ENCODE data around the gene PXYLP1. TPM values are rescaled to one million over a fixed set of nuclear protein-coding genes. Genes with fewer than 3 reads are reported as not detected.

Gene PXYLP1
- total RNA-seq, 2 donors from 2014 or later = 12.0 to 15.3 TPM

- no peak overlapping the region for H3K4me3 ChIP-seq
- WGBS = 90% methylated on average over 2 of the region's 2 CpGs
- H3K27me3 ChIP-seq (replicated peaks; ENCODE audit: insufficient read depth) = no peaks in the 10 kb centered on the region
- H3K36me3 ChIP-seq = no peaks in the 10 kb centered on the region
- no peak for DNase-seq (ENCODE audit: low spot score)
- no peak overlapping the region for H3K27ac ChIP-seq
- intact Hi-C loops (cut with DNase I) = no loop called here
- no peaks in the 10 kb centered on the region for H3K9me3 ChIP-seq
- no peaks in the 10 kb centered on the region for H3K4me1 ChIP-seq (replicated peaks)
- TF ChIP-seq POLR2A (IDR thresholded peaks at IDR 0.05) (no peak), POLR2AphosphoS5 (IDR thresholded peaks at IDR 0.05) (no peak)
- TF ChIP-seq, protein P1, sequence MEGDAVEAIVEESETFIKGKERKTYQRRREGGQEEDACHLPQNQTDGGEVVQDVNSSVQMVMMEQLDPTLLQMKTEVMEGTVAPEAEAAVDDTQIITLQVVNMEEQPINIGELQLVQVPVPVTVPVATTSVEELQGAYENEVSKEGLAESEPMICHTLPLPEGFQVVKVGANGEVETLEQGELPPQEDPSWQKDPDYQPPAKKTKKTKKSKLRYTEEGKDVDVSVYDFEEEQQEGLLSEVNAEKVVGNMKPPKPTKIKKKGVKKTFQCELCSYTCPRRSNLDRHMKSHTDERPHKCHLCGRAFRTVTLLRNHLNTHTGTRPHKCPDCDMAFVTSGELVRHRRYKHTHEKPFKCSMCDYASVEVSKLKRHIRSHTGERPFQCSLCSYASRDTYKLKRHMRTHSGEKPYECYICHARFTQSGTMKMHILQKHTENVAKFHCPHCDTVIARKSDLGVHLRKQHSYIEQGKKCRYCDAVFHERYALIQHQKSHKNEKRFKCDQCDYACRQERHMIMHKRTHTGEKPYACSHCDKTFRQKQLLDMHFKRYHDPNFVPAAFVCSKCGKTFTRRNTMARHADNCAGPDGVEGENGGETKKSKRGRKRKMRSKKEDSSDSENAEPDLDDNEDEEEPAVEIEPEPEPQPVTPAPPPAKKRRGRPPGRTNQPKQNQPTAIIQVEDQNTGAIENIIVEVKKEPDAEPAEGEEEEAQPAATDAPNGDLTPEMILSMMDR (IDR thresholded peaks at IDR 0.05) = no peak
Observed at GRCh38 chr3:141246958-141247301, 15.3 kb downstream of the PXYLP1 start.

GRCh38 chr3:141248064-141248463, 16.4 kb downstream of the PXYLP1 start:
- no peak for DNase-seq (ENCODE audit: low spot score)
- intact Hi-C loops (cut with DNase I) = no loop called here
- Histone ChIP-seq H3K27me3 (replicated peaks; ENCODE audit: insufficient read depth) (no peaks in the 10 kb centered on the region), H3K36me3 (no peaks in the 10 kb centered on the region), H3K27ac (no peak overlapping the region), H3K4me3 (no peak overlapping the region), H3K9me3 (no peaks in the 10 kb centered on the region), H3K4me1 (replicated peaks) (no peaks in the 10 kb centered on the region)
- WGBS = 89% methylated on average over 5 of the region's 5 CpGs
- no peak for TF ChIP-seq POLR2AphosphoS5 (IDR thresholded peaks at IDR 0.05)
- TF ChIP-seq, protein P1 (IDR thresholded peaks at IDR 0.05) = no peak
- no peak for TF ChIP-seq POLR2A (IDR thresholded peaks at IDR 0.05)

DNA sequence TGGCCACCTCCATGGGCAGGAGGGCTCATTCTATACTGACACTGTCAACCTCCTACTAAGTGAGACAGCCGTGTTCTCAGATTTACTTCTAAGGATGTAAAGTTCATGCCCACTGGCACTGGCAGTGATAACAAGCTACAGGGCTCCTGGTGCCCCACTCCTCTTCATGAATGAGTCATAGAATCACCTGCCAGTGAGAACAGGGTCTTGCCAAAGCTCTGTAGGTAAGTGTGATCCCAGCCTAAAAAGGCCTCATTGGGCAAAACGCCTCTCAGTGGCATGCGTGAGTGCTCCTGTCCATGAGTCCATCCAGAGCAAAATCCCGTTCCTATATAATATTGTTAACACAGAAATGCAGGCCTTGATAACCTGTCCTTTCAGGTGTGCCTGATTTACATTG, 17.4 kb downstream of the PXYLP1 start:
- H3K27ac ChIP-seq = no peak overlapping the region
- DNase-seq (ENCODE audit: low spot score) = no peak
- TF ChIP-seq POLR2AphosphoS5 (IDR thresholded peaks at IDR 0.05) = no peak
- H3K27me3 ChIP-seq (replicated peaks; ENCODE audit: insufficient read depth) = no peaks in the 10 kb centered on the region
- intact Hi-C loops (cut with DNase I) = no loop called here
- H3K9me3 ChIP-seq = no peaks in the 10 kb centered on the region
- no peak overlapping the region for H3K4me3 ChIP-seq
- H3K36me3 ChIP-seq = no peaks in the 10 kb centered on the region
- WGBS = 51% methylated on average over 4 of the region's 4 CpGs
- H3K4me1 ChIP-seq (replicated peaks) = no peaks in the 10 kb centered on the region

DNA sequence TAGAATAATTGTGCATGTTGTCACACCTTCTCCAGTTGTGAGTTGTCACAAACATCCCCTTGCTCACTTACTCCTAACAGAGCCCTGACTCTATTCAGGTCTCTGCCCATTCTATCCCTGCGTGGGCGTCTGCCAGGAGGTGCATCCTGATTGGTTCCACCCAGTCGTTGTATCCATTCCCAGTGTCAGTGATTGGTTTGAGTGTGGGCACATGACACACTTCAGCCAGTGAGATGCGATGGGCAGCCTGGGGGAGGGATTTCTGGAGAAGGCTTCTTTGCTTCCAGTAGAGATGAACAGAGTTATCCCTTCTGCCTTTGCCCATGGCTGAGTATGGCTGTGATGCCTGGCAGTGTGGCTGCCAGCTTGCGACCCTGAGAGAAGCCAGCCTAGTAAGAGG, 18.7 kb downstream of the PXYLP1 start:
- Histone ChIP-seq H3K9me3 (no peaks in the 10 kb centered on the region), H3K27ac (no peak overlapping the region), H3K27me3 (replicated peaks; ENCODE audit: insufficient read depth) (no peaks in the 10 kb centered on the region), H3K36me3 (no peaks in the 10 kb centered on the region), H3K4me1 (replicated peaks) (no peaks in the 10 kb centered on the region), H3K4me3 (no peak overlapping the region)
- TF ChIP-seq POLR2AphosphoS5 (IDR thresholded peaks at IDR 0.05) (no peak), POLR2A (IDR thresholded peaks at IDR 0.05) (no peak)
- TF ChIP-seq, protein P1 (IDR thresholded peaks at IDR 0.05) = no peak
- intact Hi-C loops (cut with DNase I) = no loop called here
- DNase-seq (ENCODE audit: low spot score) = no peak
- WGBS = 89% methylated on average over 5 of the region's 5 CpGs

DNA sequence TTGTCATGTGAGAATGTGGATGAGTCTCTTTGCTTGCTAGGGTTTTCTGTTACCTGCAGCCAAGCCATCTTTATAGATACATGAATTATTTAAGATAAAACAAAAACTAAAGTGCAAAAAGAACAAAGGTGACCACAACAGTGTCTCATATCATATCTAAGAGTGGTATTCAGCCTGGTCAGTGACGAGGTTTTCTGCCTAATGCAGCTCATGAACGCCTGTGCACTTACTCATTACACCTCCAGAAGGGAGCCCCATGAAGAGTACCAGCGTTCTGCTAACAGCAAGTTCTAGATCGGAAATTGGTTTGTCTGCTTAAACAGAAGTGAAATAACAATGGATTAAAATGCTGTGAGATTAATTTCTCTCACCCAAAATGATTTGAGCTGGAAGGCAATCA, 19.2 kb downstream of the PXYLP1 start:
- no peaks in the 10 kb centered on the region for H3K36me3 ChIP-seq
- intact Hi-C loops (cut with DNase I) = no loop called here
- H3K27ac ChIP-seq = no peak overlapping the region
- no peak for DNase-seq (ENCODE audit: low spot score)
- TF ChIP-seq POLR2AphosphoS5 (IDR thresholded peaks at IDR 0.05) = no peak
- no peak for TF ChIP-seq POLR2A (IDR thresholded peaks at IDR 0.05)
- TF ChIP-seq, protein P1 (IDR thresholded peaks at IDR 0.05) = no peak
- H3K27me3 ChIP-seq (replicated peaks; ENCODE audit: insufficient read depth) = no peaks in the 10 kb centered on the region
- H3K4me1 ChIP-seq (replicated peaks) = no peaks in the 10 kb centered on the region
- H3K9me3 ChIP-seq = no peaks in the 10 kb centered on the region
- H3K4me3 ChIP-seq = no peak overlapping the region
- 95% methylated on average over 4 of the region's 4 CpGs for WGBS

Measured in prostate gland (tissue), 2 donors.